HG03280 (cell line): ENCODE measurements around the gene ATP5F1B.
A peak's percentile ranks its signal among the peaks of the same experiment; 100 is the strongest.
"Not testable (repeated sequence)": the region's sequence is repeated elsewhere in the genome, so short reads cannot be mapped to it uniquely, and the experiment has no call there.

Experiments used
- ATAC-seq: cut with Tn5 transposase; IDR thresholded peaks from one replicate; pipeline ENCODE4 v1.9.1; 2021; ENCODE audit warnings: mild to moderate bottlenecking, moderate library complexity; ENCODE audit not compliant: unreplicated experiment

The ATP5F1B gene

GRCh38 chr12:56653781-56654180 lies 8.0 kb upstream of the ATP5F1B start:
- ATAC-seq = not testable (repeated sequence)

DNA sequence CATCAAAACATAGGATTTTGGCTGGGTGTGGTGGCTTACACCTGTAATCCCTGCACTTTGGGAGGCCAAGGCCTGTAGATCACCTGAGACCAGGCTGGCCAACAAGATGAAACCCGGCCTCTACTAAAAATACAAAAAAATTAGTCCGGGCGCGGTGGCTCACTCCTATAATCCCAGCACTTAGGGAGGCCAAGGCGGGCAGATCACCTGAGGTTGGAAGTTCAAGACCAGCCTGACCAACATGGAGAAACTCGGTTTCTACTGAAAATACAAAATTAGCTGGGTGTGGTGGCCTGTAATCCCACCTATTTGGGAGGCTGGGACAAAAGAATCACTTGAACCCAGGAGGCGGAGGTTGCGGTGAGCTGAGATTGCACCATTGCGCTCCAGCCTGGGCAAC lies 2.2 kb upstream of the ATP5F1B start:
- not testable (repeated sequence) for ATAC-seq

GRCh38 chr12:56645201-56645716 lies 525 bp downstream of the ATP5F1B start:
- no peak for ATAC-seq

- ATAC-seq = no peak
Measured at GRCh38 chr12:56644654-56645053, 1.1 kb downstream of the ATP5F1B start.

DNA sequence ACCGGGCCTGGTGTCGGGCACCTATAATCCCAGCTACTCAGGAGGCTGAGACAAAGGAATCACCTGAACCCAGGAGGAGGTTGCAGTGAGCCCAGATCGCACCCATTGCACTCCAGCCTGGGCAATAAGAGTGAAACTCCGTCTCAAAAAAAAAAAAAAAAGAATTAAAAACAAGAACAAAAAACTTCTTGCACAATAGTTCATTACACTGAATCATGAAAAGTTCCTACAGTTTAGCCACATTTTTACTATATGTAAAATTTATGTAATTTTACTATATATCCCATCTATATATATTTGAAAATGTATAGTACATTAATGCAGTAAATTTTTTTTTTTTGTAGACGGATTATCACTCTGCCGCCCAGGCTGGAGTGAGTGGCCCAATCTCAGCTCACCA lies 4.6 kb downstream of the ATP5F1B start:
- no peak for ATAC-seq

DNA sequence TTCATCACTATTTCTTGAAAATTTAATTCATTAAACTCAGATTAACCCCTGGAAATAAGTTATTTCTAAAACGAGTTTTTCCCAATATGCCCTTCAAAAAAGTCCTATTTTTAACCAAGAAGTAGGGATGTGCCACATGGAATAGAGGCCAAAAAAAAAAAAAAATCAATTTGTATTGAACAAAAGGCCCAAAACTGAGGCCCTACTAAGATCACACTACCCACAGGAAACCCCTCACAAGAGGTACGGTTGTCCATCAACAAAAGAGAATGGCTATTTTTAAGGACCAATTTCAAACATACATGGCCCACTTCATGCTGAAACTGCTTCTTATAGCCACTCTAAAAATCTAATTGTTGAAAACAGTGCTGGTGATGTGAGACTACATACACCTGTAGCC lies 8.2 kb downstream of the ATP5F1B start:
- no peak for ATAC-seq

GRCh38 chr12:56636675-56637540 lies 8.9 kb downstream of the ATP5F1B start:
- peak; percentile 46 for ATAC-seq

- ATAC-seq = peak; percentile 46
Measured at GRCh38 chr12:56635806-56636674, 9.7 kb downstream of the ATP5F1B start.

DNA sequence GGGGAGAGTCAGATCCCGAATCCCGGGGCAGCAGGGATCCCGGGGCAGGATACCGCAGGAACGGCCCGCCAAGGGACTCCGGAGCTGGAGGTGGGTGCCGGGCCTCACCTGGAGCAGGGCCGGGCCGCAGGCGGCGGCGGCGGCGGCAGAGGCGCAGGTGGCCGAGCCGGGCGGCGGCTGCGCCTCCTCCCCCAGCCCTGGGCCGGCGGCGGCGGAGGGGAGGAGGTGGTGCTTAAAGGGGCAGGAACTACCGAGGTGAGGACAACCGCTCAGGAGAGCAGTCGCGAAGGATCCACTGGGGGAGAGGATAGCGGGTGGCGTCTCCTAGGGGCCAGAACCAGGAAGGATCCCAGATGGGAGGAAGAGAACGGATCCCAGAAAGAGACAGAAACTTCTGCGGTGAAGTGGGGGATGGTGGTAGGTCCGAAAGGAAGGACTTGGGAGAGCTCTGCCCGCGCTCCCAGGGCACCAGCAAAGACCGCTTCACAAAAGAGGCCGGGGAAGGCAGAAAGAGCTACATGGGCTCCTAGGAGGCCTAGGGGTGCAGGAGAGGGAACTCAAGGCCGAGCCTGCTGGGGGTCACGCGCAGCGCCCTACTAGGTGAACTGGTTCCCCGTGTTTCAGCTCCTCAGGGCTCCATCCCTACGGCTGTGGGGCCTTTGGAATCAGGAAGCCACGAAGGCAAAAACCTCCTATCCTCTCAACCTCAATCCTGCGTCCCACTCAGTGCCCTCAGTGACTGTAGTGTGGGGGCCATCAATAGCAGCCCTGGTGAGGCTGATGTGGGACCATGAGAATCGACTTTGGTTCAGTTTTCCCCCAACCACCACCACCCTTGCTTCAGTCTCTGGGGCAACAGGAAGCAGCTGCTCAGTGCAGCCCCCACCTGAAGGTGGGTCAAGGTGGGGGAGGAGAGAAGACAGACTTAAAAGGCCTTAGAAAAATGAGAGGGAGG lies 10.7 kb downstream of the ATP5F1B start:
- peak; percentile 36 for ATAC-seq

DNA sequence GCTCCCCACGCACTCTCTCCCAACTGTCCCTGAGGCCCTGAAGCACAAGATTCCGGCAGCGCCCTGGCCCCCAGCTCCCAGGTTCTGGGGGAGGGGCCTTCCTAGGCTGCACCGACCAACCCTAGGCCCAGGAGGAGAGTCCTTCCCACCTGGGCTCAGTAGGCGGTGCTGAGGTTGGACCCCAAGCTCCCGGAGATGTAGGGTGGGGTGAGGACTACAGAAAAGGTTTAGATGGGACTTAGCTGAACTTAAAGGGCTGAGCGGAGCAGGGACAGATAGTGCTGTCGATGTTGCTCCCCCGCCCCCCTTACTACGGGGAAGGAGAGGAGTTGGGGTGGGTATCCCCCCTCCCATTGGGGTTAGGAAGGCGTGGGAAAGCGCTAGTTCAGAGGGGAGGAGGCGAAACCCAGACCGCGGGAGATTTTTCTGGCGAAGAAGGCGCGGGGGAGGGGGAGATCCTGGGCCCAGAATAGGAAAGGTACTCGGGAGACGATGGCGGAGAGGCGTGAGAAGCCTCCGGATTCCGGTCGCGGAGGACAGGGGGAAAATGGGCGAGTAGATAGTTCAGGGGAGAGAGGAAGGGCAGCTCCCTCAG lies 11.4 kb downstream of the ATP5F1B start:
- no peak for ATAC-seq

- ATAC-seq = no peak
Measured at GRCh38 chr12:56633468-56634241, 12.1 kb downstream of the ATP5F1B start.

- no peak for ATAC-seq
Measured at GRCh38 chr12:56632701-56633467, 12.9 kb downstream of the ATP5F1B start.

DNA sequence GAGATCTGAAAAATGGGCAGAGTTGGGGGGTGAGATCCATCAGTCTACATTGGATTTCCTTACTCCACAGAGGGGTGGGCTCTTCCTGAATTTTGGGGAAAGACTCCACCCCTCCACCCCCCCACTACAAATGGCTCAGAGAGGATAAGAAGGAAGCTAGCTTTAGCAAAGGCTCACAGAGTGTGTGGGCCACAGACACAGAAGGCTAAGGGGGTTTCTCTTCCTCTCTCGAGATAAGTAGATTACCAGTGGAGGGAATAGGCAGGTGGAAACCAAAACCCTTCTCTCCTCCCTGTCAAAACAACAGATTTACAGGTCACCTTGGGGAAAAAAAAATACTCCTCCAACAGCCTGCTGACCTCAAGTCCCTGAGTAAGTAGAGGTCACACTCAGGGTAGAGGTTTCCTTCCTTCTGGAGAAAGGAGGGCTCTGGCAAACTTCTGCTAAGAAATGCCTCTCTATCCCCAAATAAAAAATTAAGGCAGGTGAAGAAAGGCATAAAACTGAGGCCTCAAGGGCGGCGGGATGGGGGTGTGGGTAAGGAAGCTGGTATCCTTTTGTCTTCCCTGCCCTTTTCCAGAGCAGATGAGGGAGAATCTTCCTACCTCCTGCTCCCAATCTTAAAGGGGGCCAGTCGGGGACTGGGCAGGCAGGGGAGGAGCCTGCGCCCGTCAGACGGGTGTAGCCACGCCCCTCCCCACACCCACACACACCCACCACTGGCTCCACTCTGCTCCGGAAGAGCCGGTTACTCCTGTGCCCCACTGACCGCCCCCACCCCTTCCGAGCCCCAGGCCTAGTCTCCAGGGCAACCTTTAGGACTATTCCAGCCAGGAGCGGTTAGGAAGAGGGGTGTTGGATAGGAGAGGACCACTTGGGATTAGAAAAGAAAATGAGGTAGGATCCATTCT lies 13.7 kb downstream of the ATP5F1B start:
- ATAC-seq = peak; percentile 18

- ATAC-seq = peak; percentile 67
Measured at GRCh38 chr12:56630180-56630632, 15.6 kb downstream of the ATP5F1B start, which contains the start of gene BAZ2A. Gene BAZ2A, minus strand, starts transcription at chr12:56630326. Its CDS starts 12,796 bp downstream, at chr12:56617530.

DNA sequence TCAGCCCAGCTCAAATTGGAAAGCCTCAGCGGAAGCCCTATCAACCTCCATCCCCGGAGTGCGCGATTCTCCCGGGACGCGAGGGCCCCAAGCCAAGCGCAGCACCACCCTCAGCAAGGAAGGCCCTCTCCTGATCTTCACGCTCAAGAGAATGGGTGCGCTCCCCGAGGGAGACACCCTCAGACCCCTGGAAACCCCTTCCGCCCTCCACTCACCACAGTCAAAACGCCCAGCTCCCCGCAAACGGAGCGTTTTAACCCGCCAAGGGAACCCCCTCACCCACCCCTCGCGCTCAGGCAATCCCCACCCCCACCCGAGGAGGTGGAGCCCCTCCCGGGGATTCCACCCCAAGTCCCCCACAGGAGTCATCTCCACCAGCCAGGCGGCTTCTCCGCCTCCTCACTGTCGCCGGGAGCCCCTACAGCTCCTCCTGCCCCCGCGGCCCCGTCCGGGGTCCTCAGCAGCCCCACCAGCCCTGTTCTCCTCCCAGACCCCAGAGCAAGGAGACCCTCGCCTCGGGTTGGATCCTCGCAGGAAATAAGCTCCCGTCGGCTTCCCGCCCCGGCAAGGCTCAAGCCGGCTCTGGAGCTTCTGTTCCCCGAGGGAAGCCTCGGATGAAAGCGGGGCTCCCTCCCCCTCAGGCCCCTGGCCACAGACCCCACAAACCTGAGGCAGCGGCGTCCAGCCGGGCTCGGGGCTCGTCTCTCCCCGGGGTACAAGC lies 16.2 kb downstream of the ATP5F1B start:
- peak; percentile 3 for ATAC-seq

DNA sequence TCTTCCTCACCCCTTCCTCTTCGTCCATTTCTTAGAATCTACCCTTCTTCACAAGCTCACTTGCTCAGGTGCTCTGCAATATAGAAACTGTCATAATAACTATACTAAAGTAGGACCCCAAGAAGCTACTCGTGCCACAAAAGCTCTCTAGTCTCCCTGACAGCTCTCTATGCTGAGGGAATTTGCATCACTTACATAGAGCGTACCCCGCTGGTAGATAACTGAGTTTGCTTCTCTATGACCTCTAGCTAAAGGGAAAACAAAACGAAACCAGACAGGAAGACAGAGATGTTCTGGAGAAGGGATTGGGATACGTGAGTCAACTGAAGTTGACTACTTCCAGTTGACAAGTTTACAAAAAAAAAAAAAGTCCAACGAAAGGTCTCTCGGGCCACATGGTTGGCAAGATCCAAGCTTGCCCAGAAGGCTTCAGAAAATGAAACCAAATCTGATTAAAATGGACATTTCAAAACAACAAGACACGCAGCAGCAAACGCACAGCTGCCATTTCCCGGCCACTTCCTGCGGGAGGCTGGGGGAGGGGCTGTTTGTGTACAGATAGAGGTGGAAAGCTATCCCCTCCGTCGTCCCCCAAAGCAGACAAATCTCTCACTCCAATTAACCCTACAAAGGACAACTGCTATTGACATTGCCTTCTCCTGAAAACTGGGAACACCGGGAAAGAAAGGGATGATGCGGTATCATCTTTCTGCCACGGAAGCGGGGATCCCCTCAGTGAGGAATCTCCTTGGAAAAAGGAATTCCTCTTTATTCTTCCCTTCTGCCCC lies 16.9 kb downstream of the ATP5F1B start:
- no peak for ATAC-seq
